Lower lobe of right lung (tissue), 2 donors: Measurements from ENCODE around the gene GIPC1. TPM values are rescaled to one million over a fixed set of nuclear protein-coding genes. Genes with fewer than 3 reads are reported as not detected.

ENCODE experiments used
- ATAC-seq, 2 donors: fragments of 200-7000 bp; cut with Tn5 transposase; one replicate each; pipeline ENCODE4 v1.9.1; 2020 to 2022; ENCODE audit warnings: mild to moderate bottlenecking in 2 of 2, moderate library complexity in 2 of 2
- DNase-seq: peaks from one replicate; pipeline ENCODE4 v3.0.0-alpha.2; 2020
- H3K27ac ChIP-seq: fragments of 200-600 bp; one replicate; pipeline ENCODE4 v1.8.0; 2022
- H3K27me3 ChIP-seq: fragments of 200-600 bp; one replicate; pipeline ENCODE4 v1.8.0; 2022; ENCODE audit warnings: low read depth
- H3K36me3 ChIP-seq: fragments of 200-600 bp; one replicate; pipeline ENCODE4 v1.8.0; 2022; ENCODE audit warnings: mild to moderate bottlenecking
- H3K4me1 ChIP-seq: fragments of 200-600 bp; one replicate; pipeline ENCODE4 v1.8.0; 2022
- H3K4me3 ChIP-seq: fragments of 200-600 bp; one replicate; pipeline ENCODE4 v1.8.0; 2022; ENCODE audit warnings: mild to moderate bottlenecking
- H3K9me3 ChIP-seq: fragments of 200-600 bp; one replicate; pipeline ENCODE4 v1.8.0; 2022
- intact Hi-C: fragments of 100-400 bp; cut with DNase I; formaldehyde crosslinking; loops from one replicate; pipeline ENCODE4 v1.11.0; 2022
- total RNA-seq: library from RNA; stranded (reverse); fragmentation: NEBNext Ultra II Directional; extraction: Animal tissue kit (Norgen Biotek cat#: 25700); gene quantifications from one replicate; pipeline ENCODE4 v1.2.1, GENCODE V29; 2021
- TF ChIP-seq, protein P1 (sequence below): fragments of 200-600 bp; IDR thresholded peaks from one replicate; pipeline ENCODE4 v1.8.0; 2022; ENCODE audit warnings: antibody characterized with exemption, mild to moderate bottlenecking
- donor health status: DM: no; HTN: yes; CAD: no; lungs with severe emphysema.

GIPC1 gene
- total RNA-seq, 1 donor from 2014 or later = 72.1 TPM

DNA sequence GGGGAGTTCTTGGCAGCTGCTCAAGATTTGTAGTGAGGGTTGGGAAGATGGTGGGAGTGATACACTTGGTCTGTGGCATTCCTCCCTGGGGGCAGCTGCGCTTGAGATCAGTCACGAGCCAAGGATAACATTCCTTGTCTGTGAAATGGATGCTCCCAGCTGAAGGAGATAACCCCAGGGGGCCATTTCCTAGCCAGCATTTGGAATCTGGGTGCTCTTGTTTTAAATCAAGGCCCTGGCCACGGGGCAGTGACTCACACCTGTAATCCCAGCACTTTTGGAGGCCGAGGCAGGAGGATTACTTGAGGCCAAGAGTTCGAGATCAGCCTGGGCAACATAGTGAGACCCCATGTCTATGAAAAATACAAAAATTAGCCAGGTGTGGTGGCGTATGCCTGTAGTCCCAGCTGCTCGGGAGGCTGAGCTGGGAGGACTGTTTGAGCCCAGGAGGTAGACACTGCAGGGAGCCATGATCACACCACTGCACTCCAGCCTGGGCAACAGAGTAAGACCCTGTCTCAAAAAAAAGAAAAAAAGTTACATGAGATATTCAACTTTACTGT is 58.3 kb downstream of the GIPC1 start:
- TF ChIP-seq, protein P1, sequence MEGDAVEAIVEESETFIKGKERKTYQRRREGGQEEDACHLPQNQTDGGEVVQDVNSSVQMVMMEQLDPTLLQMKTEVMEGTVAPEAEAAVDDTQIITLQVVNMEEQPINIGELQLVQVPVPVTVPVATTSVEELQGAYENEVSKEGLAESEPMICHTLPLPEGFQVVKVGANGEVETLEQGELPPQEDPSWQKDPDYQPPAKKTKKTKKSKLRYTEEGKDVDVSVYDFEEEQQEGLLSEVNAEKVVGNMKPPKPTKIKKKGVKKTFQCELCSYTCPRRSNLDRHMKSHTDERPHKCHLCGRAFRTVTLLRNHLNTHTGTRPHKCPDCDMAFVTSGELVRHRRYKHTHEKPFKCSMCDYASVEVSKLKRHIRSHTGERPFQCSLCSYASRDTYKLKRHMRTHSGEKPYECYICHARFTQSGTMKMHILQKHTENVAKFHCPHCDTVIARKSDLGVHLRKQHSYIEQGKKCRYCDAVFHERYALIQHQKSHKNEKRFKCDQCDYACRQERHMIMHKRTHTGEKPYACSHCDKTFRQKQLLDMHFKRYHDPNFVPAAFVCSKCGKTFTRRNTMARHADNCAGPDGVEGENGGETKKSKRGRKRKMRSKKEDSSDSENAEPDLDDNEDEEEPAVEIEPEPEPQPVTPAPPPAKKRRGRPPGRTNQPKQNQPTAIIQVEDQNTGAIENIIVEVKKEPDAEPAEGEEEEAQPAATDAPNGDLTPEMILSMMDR = no peak
- ATAC-seq (no peak), DNase-seq (no peak)
- H3K4me3 ChIP-seq = no peak overlapping the region
- peaks cover 28% of the 10 kb centered on the region for H3K36me3 ChIP-seq
- H3K27ac ChIP-seq = no peak overlapping the region
- H3K27me3 ChIP-seq = no peaks in the 10 kb centered on the region
- peaks cover 76% of the 10 kb centered on the region for H3K4me1 ChIP-seq
- H3K9me3 ChIP-seq = no peaks in the 10 kb centered on the region
- intact Hi-C loops = no loop called here

DNA sequence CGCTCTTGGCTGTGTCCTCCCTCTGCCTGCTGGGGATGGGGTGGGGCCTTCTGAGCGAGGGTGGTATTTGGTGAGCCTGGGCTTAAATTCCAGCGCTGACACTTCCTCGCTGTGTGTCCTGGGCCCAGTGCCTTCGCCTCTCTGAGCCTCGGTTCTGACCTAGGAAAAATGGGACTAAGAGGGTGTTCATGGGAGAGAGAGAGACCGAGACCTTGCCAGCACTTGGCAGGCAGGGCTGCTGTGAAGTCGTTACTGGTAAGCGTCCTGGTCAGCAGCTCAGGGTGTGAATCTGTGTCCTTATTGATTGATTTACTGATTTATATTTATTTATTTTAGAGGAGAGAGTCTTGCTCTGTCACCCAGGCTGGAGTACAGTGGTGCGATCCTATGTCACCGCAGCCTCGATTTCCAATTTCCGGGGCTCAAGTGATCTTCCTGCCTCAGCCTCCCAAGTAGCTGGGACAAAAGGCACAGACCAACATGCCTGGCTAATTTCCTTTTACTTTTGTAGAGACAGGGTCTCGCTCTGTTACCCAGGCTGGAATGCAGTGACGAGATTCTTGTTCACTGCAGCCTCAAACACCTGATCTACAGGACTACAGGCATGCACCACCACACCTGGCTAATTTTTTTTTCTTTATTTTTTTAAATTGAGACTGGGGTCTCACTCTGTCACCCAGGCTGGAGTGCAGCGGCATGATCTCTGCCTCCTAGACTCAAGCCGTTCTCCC is 60.4 kb downstream of the GIPC1 start:
- H3K4me3 ChIP-seq = peak overlapping the region; percentile 95
- H3K27me3 ChIP-seq = no peaks in the 10 kb centered on the region
- peaks cover 11% of the 10 kb centered on the region for H3K36me3 ChIP-seq
- ATAC-seq (no peak), DNase-seq (no peak)
- H3K9me3 ChIP-seq = no peaks in the 10 kb centered on the region
- peak overlapping the region; percentile 90 for H3K27ac ChIP-seq
- intact Hi-C loops = no loop called here
- peaks cover 80% of the 10 kb centered on the region for H3K4me1 ChIP-seq
- TF ChIP-seq, protein P1 = no peak

DNA sequence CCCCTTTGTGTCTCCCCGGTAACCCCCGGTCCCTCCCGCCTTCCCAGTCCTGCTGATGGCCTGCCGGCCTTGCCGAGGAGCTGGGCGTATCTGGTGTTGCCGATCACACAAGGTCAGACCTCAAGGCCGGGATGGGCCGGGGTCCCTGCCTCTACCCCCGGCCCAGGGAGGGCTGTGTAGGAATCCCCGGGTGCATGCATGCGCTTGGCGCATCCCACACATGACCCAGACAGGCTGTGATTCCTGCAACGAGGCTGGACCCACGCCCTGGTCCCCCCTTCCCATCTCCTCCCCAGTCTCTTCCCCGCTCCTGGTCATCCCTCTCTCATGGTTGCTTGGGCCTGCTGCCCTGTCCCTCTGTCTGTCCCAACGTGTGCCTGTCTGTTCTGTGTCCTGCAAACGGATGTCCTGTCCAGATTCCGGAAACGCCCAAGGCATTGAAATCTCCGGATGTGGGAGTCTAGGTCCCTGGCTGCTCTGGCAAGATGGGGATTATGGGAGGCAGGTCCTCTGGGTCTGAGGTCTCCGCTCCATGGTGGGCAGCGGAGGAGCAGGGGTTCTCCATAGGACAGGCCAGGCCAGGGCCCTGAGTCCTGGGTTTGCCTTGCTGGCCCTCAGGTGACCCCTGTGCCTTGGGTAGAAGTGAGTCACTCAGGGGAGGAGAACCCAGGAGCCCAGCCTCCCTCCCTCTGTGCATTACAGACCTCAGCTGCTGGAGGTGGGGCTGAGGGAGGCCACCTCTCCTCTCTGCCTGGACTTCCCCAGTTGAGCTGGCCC is 61.2 kb downstream of the GIPC1 start:
- DNase-seq = peak; percentile 62
- ATAC-seq = peak; percentile 73 to 74

DNA sequence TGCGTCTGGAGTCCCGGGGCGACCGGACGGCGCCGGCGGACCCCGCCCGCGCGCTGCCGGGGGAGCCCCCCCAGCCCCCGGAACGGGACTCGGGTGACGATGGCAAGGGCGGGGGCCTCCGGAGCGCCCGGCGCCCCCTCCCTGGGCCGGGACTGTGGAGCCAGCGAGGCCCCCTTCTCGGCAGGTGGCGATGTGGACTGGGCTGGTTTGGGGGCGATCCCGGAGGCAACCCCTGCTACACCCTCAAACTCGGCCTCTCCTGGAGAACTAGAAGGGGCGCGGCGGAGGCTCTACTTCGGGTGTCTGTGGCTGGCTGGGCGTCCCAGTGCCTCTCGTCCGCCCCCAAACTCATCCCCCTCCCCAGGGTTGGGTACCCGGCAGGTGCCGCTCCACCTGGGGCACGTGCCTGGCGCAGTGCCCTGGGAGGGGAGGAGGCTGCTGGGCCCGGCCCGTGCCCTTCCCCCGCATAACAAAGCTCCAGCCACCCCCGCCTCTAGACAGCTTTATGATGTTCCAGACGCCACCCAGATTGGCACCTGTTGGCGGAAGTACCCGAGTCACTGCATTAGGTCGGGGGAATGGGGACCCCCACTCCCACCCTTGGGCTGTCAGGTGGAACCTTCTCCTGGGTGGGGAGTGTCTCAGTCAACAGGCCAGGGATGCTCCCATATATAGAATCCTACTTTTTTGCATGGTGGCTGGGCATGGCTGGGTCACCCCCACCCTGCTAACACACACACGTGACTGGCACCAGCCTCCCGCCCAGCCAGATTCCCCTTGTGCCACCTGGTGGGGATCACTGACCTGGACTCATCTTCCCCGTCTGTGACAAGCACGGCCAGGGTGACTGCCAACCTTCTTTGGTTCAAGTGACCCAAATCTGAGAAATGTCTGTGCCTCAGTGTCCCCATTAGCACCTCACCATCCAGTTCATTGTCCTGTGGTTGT is 62.1 kb downstream of the GIPC1 start:
- Histone ChIP-seq H3K36me3 (peaks cover 11% of the 10 kb centered on the region), H3K27me3 (no peaks in the 10 kb centered on the region), H3K4me3 (peak overlapping the region; percentile 95), H3K9me3 (no peaks in the 10 kb centered on the region), H3K4me1 (peaks cover 64% of the 10 kb centered on the region), H3K27ac (peak overlapping the region; percentile 90)
- TF ChIP-seq, protein P1 = no peak
- peak; percentile 62 for DNase-seq
- intact Hi-C loops = no loop called here
- ATAC-seq = peak; percentile 43 to 49

More for the DNA sequence above, 61.2 kb downstream of the GIPC1 start:
- peak overlapping the region; percentile 90 for H3K27ac ChIP-seq
- peaks cover 11% of the 10 kb centered on the region for H3K36me3 ChIP-seq
- intact Hi-C loops = no loop called here
- H3K4me1 ChIP-seq = peaks cover 73% of the 10 kb centered on the region
- TF ChIP-seq, protein P1 = no peak
- no peaks in the 10 kb centered on the region for H3K9me3 ChIP-seq
- H3K4me3 ChIP-seq = peak overlapping the region; percentile 95
- H3K27me3 ChIP-seq = no peaks in the 10 kb centered on the region
